A549 (cell line): Measurements from ENCODE around the gene KCNAB3. TPM values are rescaled to one million over a fixed set of nuclear protein-coding genes. Genes with fewer than 3 reads are reported as not detected.

Experiments
- ATAC-seq, 2 experiments: fragments of 200-7000 bp in 1 of 2; fragments of >200 bp in 1 of 2; cut with Nextera tagmentation in 1 of 2; cut with Tn5 transposase in 1 of 2; 3 replicates each; pipeline versions ENCODE4 v1.8.0 to v1.9.1; 2018 to 2020; ENCODE audit warnings: mild to moderate bottlenecking in 1 of 2, moderate library complexity in 1 of 2
- CTCF ChIA-PET: fragments of 300-600 bp; sonication (Branson Sonifier 250); formaldehyde crosslinking; extraction: SDS; loops from one replicate; lab custom pipeline; 2021; ENCODE audit warnings: antibody characterized with exemption, inconsistent platforms; lab: Yijun Ruan, JAX
- POLR2A ChIA-PET: fragments of 350-600 bp; formaldehyde crosslinking; extraction: SDS; loops from one replicate; lab custom pipeline; 2021; ENCODE audit warnings: antibody characterized with exemption, inconsistent platforms; lab: Yijun Ruan, JAX
- DNase-seq, 2 experiments: peaks; one replicate each; pipeline versions ENCODE4 v3.0.0 to v3.0.0-alpha.2; 2011 to 2016; ENCODE audit warnings: low read depth in 1 of 2, low spot score in 1 of 2
- FAIRE-seq: peaks from 2 replicates; lab custom pipeline; 2011; peaks lifted over from hg19 to GRCh38; lab: Jason Lieb, UNC
- H3K27ac ChIP-seq, 2 experiments: fragments of >200 bp; sonication (Bioruptor Twin); formaldehyde crosslinking; 3 replicates each; pipeline ENCODE4 v1.5.1; 2016 to 2017
- H3K4me1 ChIP-seq: fragments of >200 bp; sonication (Bioruptor Twin); formaldehyde crosslinking; 3 replicates; pipeline ENCODE4 v1.6.1; 2016
- H3K4me2 ChIP-seq: fragments of >200 bp; sonication (Bioruptor Twin); formaldehyde crosslinking; 3 replicates; pipeline ENCODE4 v1.6.1; 2016
- H3K4me3 ChIP-seq: fragments of >200 bp; sonication (Bioruptor Twin); formaldehyde crosslinking; 3 replicates; pipeline ENCODE4 v1.5.1; 2016
- H3K9me3 ChIP-seq: fragments of >200 bp; sonication (Bioruptor Twin); formaldehyde crosslinking; 3 replicates; pipeline ENCODE4 v1.6.1; 2016
- BHLHE40 ChIP-seq: IDR thresholded peaks from 2 replicates; pipeline ENCODE4 v1.6.1; 2012; ENCODE audit warnings: low read depth, low read length, inconsistent platforms
- CHD2 ChIP-seq: fragments of 150-350 bp; IDR thresholded peaks from 2 replicates; pipeline ENCODE4 v1.6.1; 2014; ENCODE audit warnings: low read length; ENCODE audit not compliant: partially characterized antibody
- FOXS1 ChIP-seq: fragments of 250-450 bp; sonication (Bioruptor Pico); IDR thresholded peaks from 2 replicates; pipeline ENCODE4 v1.5.0; 2020; ENCODE audit warnings: mild to moderate bottlenecking, moderate library complexity
- GATA3 ChIP-seq: IDR thresholded peaks from 2 replicates; pipeline ENCODE4 v1.6.1; 2012; ENCODE audit warnings: borderline replicate concordance
- HOXA7 ChIP-seq: fragments of 250-450 bp; sonication (Bioruptor Pico); IDR thresholded peaks from 2 replicates; pipeline ENCODE4 v1.5.0; 2020; ENCODE audit warnings: mild to moderate bottlenecking, moderate library complexity
- KDM1A ChIP-seq: fragments of 200-600 bp; sonication (generic); IDR thresholded peaks from 2 replicates; pipeline ENCODE4 v1.6.1; 2016; ENCODE audit warnings: low read depth, mild to moderate bottlenecking
- NFE2L2 ChIP-seq: fragments of 150-350 bp; conservative IDR thresholded peaks from 2 replicates; pipeline ENCODE4 v1.6.1; 2014; ENCODE audit warnings: low read length
- PHF8 ChIP-seq: fragments of 200-600 bp; sonication (generic); IDR thresholded peaks from 2 replicates; pipeline ENCODE4 v1.6.1; 2016; ENCODE audit warnings: low read depth, mild to moderate bottlenecking, antibody characterized with exemption, moderate library complexity, borderline replicate concordance
- RAD21 ChIP-seq, 2 experiments: fragments of >200 bp in 1 of 2; sonication (Bioruptor Twin) in 1 of 2; formaldehyde crosslinking in 1 of 2; IDR thresholded peaks in 1 of 2; conservative IDR thresholded peaks in 1 of 2; 2 replicates in 1 of 2; 3 replicates in 1 of 2; pipeline ENCODE4 v1.6.1; 2012 to 2018; ENCODE audit warnings: inconsistent platforms in 1 of 2
- RCOR1 ChIP-seq: fragments of 150-350 bp; IDR thresholded peaks from 2 replicates; pipeline ENCODE4 v1.6.1; 2014; ENCODE audit warnings: antibody characterized with exemption, low read length, low read depth
- RFX5 ChIP-seq: fragments of 450-650 bp; IDR thresholded peaks from 2 replicates; pipeline ENCODE4 v1.7.1; 2014; ENCODE audit warnings: antibody characterized with exemption, mild to moderate bottlenecking, moderate library complexity
- ZC3H11A ChIP-seq: fragments of 450-650 bp; IDR thresholded peaks from 2 replicates; pipeline ENCODE4 v1.6.1; 2014; ENCODE audit warnings: antibody characterized with exemption, mild to moderate bottlenecking
- WGBS: methylation state at CpG from one replicate; pipeline ENCODE4 v1.1.6; 2017; ENCODE audit errors: missing lambda C conversion rate; 5-methylcytosine and 5-hydroxymethylcytosine counted together
- polyA plus RNA-seq, 4 experiments: library from polyadenylated mRNA; depleted of rRNA in 3 of 4; stranded (reverse); fragments of >200 nt; fragmentation: RNase III in 1 of 4; extraction: RNeasy Plus Mini Kit Qiagen cat#74134 plus additional on column Dnase treatment in 1 of 4; gene quantifications; 2 replicates in 3 of 4; 3 replicates in 1 of 4; pipeline ENCODE4 v1.2.3, GENCODE V29; 2011 to 2017
- TF ChIP-seq, protein P1 (sequence below): fragments of 200-600 bp; sonication (generic); IDR thresholded peaks from 2 replicates; pipeline ENCODE4 v1.6.1; 2016; ENCODE audit warnings: antibody characterized with exemption, mild to moderate bottlenecking, moderate library complexity
- TF ChIP-seq, protein P2 (sequence below): fragments of >200 bp; sonication (Bioruptor Twin); formaldehyde crosslinking; IDR thresholded peaks from 2 replicates; pipeline ENCODE4 v1.6.1; 2016
- TF ChIP-seq, protein P3 (sequence below): IDR thresholded peaks from 2 replicates; pipeline ENCODE4 v1.6.1; 2012
- TF ChIP-seq, protein P4 (sequence below): IDR thresholded peaks from 2 replicates; pipeline ENCODE4 v1.6.1; 2012; ENCODE audit warnings: low read depth, borderline replicate concordance

Gene KCNAB3
- polyA plus RNA-seq, 2 of the 4 experiments (the other 2 are of a cell fraction), result 2.7 to 3.2 TPM

DNA sequence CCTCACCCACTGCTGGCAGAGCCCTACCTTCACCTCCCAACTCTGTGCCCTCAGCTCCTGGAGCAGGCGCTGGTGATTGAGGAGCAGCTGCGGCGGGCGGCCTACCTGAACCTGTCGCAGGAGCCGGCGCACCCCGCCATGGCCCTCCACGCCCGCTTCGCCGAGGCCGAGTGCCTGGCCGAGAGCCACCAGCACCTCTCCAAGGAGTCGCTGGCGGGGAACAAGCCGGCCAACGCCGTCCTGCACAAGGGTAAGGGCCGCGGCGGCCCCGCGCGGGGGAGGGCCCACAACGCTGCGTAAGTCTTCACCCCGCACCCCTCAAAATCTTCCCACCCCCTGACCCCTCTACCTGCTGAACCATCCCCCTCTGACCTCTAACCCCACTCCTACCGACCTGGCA lies 20.6 kb downstream of the KCNAB3 start:
- ATAC-seq, result no peak
- Histone ChIP-seq H3K27ac (no peak overlapping the region), H3K4me2 (no peak overlapping the region), H3K9me3 (no peaks in the 10 kb centered on the region)
- DNase-seq, result no peak
- ChIA-PET CTCF (interaction anchor here (1.9 to 15.1 kb wide), 5 partner anchors 10 to 133 kb away, joined by 5 to 339 read pairs (median 151); no protein-coding TSS in a partner anchor), POLR2A (no interaction called here)
- 96% methylated on average over 28 of the region's 29 CpGs for WGBS
- FAIRE-seq, result no peak
- TF ChIP-seq NFE2L2, result no peak
- TF ChIP-seq ZC3H11A, result no peak
- TF ChIP-seq CHD2, result no peak
- no peak for TF ChIP-seq RAD21 (conservative IDR thresholded peaks at IDR 0.05 in 1 of 2, IDR thresholded peaks at IDR 0.05 in 1 of 2)
- TF ChIP-seq RFX5, result no peak
- TF ChIP-seq, protein P1, sequence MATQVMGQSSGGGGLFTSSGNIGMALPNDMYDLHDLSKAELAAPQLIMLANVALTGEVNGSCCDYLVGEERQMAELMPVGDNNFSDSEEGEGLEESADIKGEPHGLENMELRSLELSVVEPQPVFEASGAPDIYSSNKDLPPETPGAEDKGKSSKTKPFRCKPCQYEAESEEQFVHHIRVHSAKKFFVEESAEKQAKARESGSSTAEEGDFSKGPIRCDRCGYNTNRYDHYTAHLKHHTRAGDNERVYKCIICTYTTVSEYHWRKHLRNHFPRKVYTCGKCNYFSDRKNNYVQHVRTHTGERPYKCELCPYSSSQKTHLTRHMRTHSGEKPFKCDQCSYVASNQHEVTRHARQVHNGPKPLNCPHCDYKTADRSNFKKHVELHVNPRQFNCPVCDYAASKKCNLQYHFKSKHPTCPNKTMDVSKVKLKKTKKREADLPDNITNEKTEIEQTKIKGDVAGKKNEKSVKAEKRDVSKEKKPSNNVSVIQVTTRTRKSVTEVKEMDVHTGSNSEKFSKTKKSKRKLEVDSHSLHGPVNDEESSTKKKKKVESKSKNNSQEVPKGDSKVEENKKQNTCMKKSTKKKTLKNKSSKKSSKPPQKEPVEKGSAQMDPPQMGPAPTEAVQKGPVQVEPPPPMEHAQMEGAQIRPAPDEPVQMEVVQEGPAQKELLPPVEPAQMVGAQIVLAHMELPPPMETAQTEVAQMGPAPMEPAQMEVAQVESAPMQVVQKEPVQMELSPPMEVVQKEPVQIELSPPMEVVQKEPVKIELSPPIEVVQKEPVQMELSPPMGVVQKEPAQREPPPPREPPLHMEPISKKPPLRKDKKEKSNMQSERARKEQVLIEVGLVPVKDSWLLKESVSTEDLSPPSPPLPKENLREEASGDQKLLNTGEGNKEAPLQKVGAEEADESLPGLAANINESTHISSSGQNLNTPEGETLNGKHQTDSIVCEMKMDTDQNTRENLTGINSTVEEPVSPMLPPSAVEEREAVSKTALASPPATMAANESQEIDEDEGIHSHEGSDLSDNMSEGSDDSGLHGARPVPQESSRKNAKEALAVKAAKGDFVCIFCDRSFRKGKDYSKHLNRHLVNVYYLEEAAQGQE, result no peak
- TF ChIP-seq, all 56 proteins: peak for 0
- Histone ChIP-seq H3K4me3 (no peak overlapping the region), H3K4me1 (no peaks in the 10 kb centered on the region; the same call in 2 of the 3 replicates)

DNA sequence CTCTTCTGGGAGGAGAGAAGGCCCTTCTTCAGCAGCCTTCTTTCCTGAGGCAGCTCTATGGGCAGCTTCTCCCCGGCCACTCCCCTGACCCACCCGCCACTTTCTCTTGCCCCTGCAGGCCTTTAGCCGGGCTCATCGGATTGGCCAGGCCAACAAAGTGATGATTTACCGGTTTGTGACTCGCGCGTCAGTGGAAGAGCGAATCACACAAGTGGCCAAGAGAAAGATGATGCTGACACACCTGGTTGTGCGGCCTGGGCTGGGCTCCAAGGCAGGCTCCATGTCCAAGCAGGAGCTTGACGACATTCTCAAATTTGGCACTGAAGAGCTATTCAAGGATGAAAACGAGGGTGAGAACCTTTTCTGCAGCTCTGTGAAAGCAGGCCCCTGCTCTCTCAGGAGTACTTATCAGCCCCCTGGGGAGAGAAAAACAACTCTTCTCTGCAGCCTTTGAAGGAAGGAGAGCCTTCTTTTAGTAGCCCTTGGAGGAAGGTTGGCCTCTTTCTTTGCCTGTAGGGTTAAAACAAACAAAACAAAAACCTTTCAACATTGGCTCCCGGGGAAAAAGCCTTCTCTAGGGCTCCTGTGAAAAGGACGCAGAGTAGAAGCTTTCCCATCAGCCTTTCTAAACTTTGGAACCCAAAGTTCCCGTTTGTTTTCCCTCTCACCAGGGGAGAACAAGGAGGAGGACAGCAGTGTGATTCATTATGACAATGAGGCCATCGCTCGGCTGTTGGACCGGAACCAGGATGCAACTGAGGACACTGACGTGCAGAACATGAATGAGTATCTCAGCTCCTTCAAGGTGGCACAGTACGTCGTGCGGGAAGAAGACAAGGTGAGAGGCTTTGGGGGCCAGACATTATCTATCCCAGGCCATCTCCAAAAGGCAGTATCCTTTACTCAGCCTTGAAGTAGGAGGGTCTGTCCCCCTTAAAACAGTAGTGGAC lies 26.2 kb downstream of the KCNAB3 start:
- POLR2A ChIA-PET, result no interaction called here
- H3K9me3 ChIP-seq, result no peaks in the 10 kb centered on the region
- H3K4me1 ChIP-seq, result no peaks in the 10 kb centered on the region
- CTCF ChIA-PET, result interaction anchor here (0.8 to 15.1 kb wide), 16 partner anchors 7 to 216 kb away, joined by 3 to 339 read pairs (median 6); partner anchors contain the start of genes CHD3 and RNF227
- FAIRE-seq (no peak), ATAC-seq (no peak), DNase-seq (no peak)
- no peak overlapping the region for H3K4me3 ChIP-seq
- H3K27ac ChIP-seq, result no peak overlapping the region
- TF ChIP-seq, protein P1, result no peak
- TF ChIP-seq RCOR1 (no peak), GATA3 (no peak), HOXA7 (CRISPR knock-in tag) (no peak), FOXS1 (CRISPR knock-in tag) (no peak), PHF8 (no peak), BHLHE40 (no peak), KDM1A (no peak)
- TF ChIP-seq, protein P2, sequence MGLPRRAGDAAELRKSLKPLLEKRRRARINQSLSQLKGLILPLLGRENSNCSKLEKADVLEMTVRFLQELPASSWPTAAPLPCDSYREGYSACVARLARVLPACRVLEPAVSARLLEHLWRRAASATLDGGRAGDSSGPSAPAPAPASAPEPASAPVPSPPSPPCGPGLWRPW, result no peak
- TF ChIP-seq, protein P3, sequence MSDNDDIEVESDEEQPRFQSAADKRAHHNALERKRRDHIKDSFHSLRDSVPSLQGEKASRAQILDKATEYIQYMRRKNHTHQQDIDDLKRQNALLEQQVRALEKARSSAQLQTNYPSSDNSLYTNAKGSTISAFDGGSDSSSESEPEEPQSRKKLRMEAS, result no peak
- TF ChIP-seq, protein P4, sequence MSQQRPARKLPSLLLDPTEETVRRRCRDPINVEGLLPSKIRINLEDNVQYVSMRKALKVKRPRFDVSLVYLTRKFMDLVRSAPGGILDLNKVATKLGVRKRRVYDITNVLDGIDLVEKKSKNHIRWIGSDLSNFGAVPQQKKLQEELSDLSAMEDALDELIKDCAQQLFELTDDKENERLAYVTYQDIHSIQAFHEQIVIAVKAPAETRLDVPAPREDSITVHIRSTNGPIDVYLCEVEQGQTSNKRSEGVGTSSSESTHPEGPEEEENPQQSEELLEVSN, result no peak
- H3K4me2 ChIP-seq, result no peak overlapping the region
- 88% methylated on average over 22 of the region's 22 CpGs for WGBS
